MM.1S (cell line): Measurements from ENCODE around the gene SZT2.

ENCODE experiments used
- CTCF ChIP-seq: fragments of 300-600 bp; sonication (generic); IDR thresholded peaks from 2 replicates; pipeline ENCODE4 v1.5.1; 2016; ENCODE audit warnings: antibody characterized with exemption, low read length, mixed read lengths
- EZH2 ChIP-seq: fragments of 300-600 bp; sonication (generic); optimal IDR thresholded peaks from 2 replicates; pipeline ENCODE3; 2017; ENCODE audit warnings: low read depth, mild to moderate bottlenecking, antibody characterized with exemption, low read length, mixed read lengths
- EZH2phosphoT487 ChIP-seq: fragments of 300-600 bp; sonication (generic); IDR thresholded peaks from 2 replicates; pipeline ENCODE4 v1.6.1; 2018; ENCODE audit warnings: antibody characterized with exemption, low read length

GRCh38 chr1:43360616-43361015 is 29.1 kb upstream of the SZT2 start:
- TF ChIP-seq CTCF = no peak
- no peak for TF ChIP-seq EZH2phosphoT487
- TF ChIP-seq EZH2 = no peak
